Pancreas (tissue), 10 donors: Measurements from ENCODE around the gene MLH3. TPM values are rescaled to one million over a fixed set of nuclear protein-coding genes. Genes with fewer than 3 reads are reported as not detected.

Experiments used
- ATAC-seq, 4 donors: fragments of 200-7000 bp; cut with Tn5 transposase; one replicate each; pipeline versions ENCODE4 v1.8.0 to v1.9.1; 2020; ENCODE audit warnings: mild to moderate bottlenecking in 4 of 4, moderate library complexity in 4 of 4
- DNase-seq, 6 donors: peaks; one replicate each; pipeline ENCODE4 v3.0.0-alpha.2; 2020
- FAIRE-seq: peaks from 2 replicates; lab custom pipeline; 2012; peaks lifted over from hg19 to GRCh38; lab: Jason Lieb, UNC
- H3K27ac ChIP-seq, 4 donors: fragments of 200-600 bp; sonication (generic); 1 replicate in 3 of 4; 2 replicates in 1 of 4; pipeline versions ENCODE4 v1.5.0 to v1.8.0; 2020
- H3K27me3 ChIP-seq, 4 donors: fragments of 200-600 bp; one replicate each; pipeline ENCODE4 v1.8.0; 2021
- H3K36me3 ChIP-seq, 3 donors: fragments of 200-600 bp; sonication (generic) in 1 of 3; one replicate each; pipeline versions ENCODE4 v1.5.0 to v1.8.0; 2020 to 2021
- H3K4me1 ChIP-seq, 3 donors: fragments of 200-600 bp; one replicate each; pipeline ENCODE4 v1.8.0; 2021
- H3K4me3 ChIP-seq, 4 donors: fragments of 200-600 bp; sonication (generic) in 2 of 4; one replicate each; pipeline versions ENCODE4 v1.5.0 to v1.8.0; 2020 to 2021
- H3K9me3 ChIP-seq, 4 donors: fragments of 200-600 bp; one replicate each; pipeline ENCODE4 v1.8.0; 2021
- CTCF ChIP-seq, 4 donors: fragments of 200-600 bp; sonication (generic) in 3 of 4; IDR thresholded peaks; one replicate each; pipeline versions ENCODE4 v1.5.0 to v1.8.0; 2021; ENCODE audit warnings: antibody characterized with exemption in 4 of 4
- WGBS, 2 donors: extraction: QIAGEN DNeasy Blood & Tissue Kit; methylation state at CpG; one replicate each; pipeline ENCODE4 v1.1.7; 2013; 5-methylcytosine and 5-hydroxymethylcytosine counted together
- intact Hi-C, 3 donors: fragments of 100-400 bp; cut with DNase I; formaldehyde crosslinking; loops; one replicate each; pipeline versions ENCODE4 v1.11.1 to v1.14.2; 2022
- polyA plus RNA-seq, 2 donors: library from polyadenylated mRNA; stranded (reverse); fragments of 200-250 nt; gene quantifications; one replicate each; pipeline ENCODE4 v1.2.3, GENCODE V29; 2013
- total RNA-seq, 6 donors: library from RNA; stranded (reverse); fragmentation: NEBNext Ultra II Directional in 4 of 6; extraction: Animal tissue kit (Norgen Biotek cat#: 25700) in 4 of 6; gene quantifications; one replicate each; pipeline versions ENCODE4 v1.2.1 to v1.2.4, GENCODE V29; 2021 to 2023
- donor health status: healthy with polysubstance abuse.
- donor health status: DM: no; HTN: no; CAD: no; lungs with moderate emphysema.
- donor health status: DM: no; HTN: no; CAD: no.
- donor health status: control.
- donor health status: control.
- donor health status: Bipolar disorder and iron deficiency.
- donor health status: DM: yes; HTN: yes; CAD: no.
- donor health status: DM: no; HTN: no; CAD: no.
- donor health status: DM: no; HTN: no; CAD: no.
- donor health status: DM: yes; HTN: yes; CAD: no.

Gene MLH3
- total and polyA plus RNA-seq, 8 donors = 9.4 to 23.5 (median 13.6) TPM

- Histone ChIP-seq H3K36me3 (peaks cover 0 to 4% (median 3%) of the 10 kb centered on the region in 3 donors), H3K4me3 (no peak overlapping the region), H3K9me3 (no peaks in the 10 kb centered on the region), H3K27ac (no peak overlapping the region), H3K4me1 (no peaks in the 10 kb centered on the region), H3K27me3 (no peaks in the 10 kb centered on the region)
- DNase-seq (no peak), FAIRE-seq (no peak), ATAC-seq (no peak)
- 95 to 100% methylated on average over 2 of the region's 2 CpGs for WGBS, 2 donors
- TF ChIP-seq CTCF (IDR thresholded peaks at IDR 0.05) = no peak
- intact Hi-C loops = loop anchor here in 1 of 3 donors (10.0 kb wide), 1 partner anchor 52 kb away; no protein-coding TSS in a partner anchor
Measured at GRCh38 chr14:75032939-75033338, 18.3 kb downstream of the MLH3 start.

GRCh38 chr14:75030147-75030546 lies 21.1 kb downstream of the MLH3 start:
- no peak for ATAC-seq
- no peak for FAIRE-seq

GRCh38 chr14:75025876-75026275 lies 25.4 kb downstream of the MLH3 start:
- Histone ChIP-seq H3K4me3 (no peak overlapping the region), H3K27ac (no peak overlapping the region), H3K9me3 (no peaks in the 10 kb centered on the region), H3K27me3 (no peaks in the 10 kb centered on the region), H3K36me3 (peaks cover 0 to 12% (median 0%) of the 10 kb centered on the region in 3 donors), H3K4me1 (no peaks in the 10 kb centered on the region)
- TF ChIP-seq CTCF (IDR thresholded peaks at IDR 0.05) = no peak
- DNase-seq (no peak), FAIRE-seq (no peak), ATAC-seq (no peak)
- WGBS, 2 donors = 90 to 95% methylated on average over 2 of the region's 2 CpGs
- intact Hi-C loops = no loop called here

More at GRCh38 chr14:75030147-75030546, 21.1 kb downstream of the MLH3 start:
- peaks cover 0 to 4% (median 0%) of the 10 kb centered on the region in 3 donors for H3K36me3 ChIP-seq
- no peak for TF ChIP-seq CTCF (IDR thresholded peaks at IDR 0.05)
- H3K4me3 ChIP-seq = no peak overlapping the region
- no peaks in the 10 kb centered on the region for H3K4me1 ChIP-seq
- no peaks in the 10 kb centered on the region for H3K27me3 ChIP-seq
- H3K9me3 ChIP-seq = no peaks in the 10 kb centered on the region
- no peak overlapping the region for H3K27ac ChIP-seq
- DNase-seq = no peak
- intact Hi-C loops = loop anchor here in 1 of 3 donors (10.0 kb wide), 1 partner anchor 55 kb away; no protein-coding TSS in a partner anchor
- WGBS, 2 donors = 0% methylated on average over 1 of the region's 1 CpG

- Histone ChIP-seq H3K4me3 (no peak overlapping the region), H3K9me3 (no peaks in the 10 kb centered on the region), H3K4me1 (no peaks in the 10 kb centered on the region), H3K36me3 (peaks cover 0 to 12% (median 3%) of the 10 kb centered on the region in 3 donors), H3K27ac (no peak overlapping the region), H3K27me3 (no peaks in the 10 kb centered on the region)
- ATAC-seq = no peak
- DNase-seq = no peak
- 75 to 77% methylated on average over 4 of the region's 4 CpGs for WGBS, 2 donors
- intact Hi-C loops = no loop called here
- no peak for FAIRE-seq
- no peak for TF ChIP-seq CTCF (IDR thresholded peaks at IDR 0.05)
Measured at GRCh38 chr14:75025082-75025481, 26.2 kb downstream of the MLH3 start.

- ATAC-seq = no peak
- Histone ChIP-seq H3K36me3 (peaks cover 0 to 16% (median 3%) of the 10 kb centered on the region in 3 donors), H3K9me3 (no peaks in the 10 kb centered on the region), H3K4me1 (peaks cover 4 to 14% (median 8%) of the 10 kb centered on the region in 3 donors), H3K4me3 (no peak overlapping the region), H3K27ac (no peak overlapping the region), H3K27me3 (no peaks in the 10 kb centered on the region)
- no peak for TF ChIP-seq CTCF (IDR thresholded peaks at IDR 0.05)
- 86 to 92% methylated on average over 1 of the region's 1 CpG for WGBS, 2 donors
- intact Hi-C loops = no loop called here
- no peak for FAIRE-seq
- no peak for DNase-seq
Measured at GRCh38 chr14:75023108-75023507, 28.2 kb downstream of the MLH3 start.
